Stimulated activated CD4-positive, alpha-beta T cell treated with anti-CD3 and anti-CD28 coated beads, Interleukin-1b, Interleukin-23, amount 100 ng/mL, for 24 hours (primary cell): ENCODE measurements around the gene IL1RAPL2.

ENCODE experiments used
- DNase-seq, 4 experiments: peaks; one replicate each; pipeline ENCODE4 v3.0.0-alpha.2; 2020; ENCODE audit warnings: low read depth in 4 of 4, low spot score in 1 of 4

Gene IL1RAPL2

DNA sequence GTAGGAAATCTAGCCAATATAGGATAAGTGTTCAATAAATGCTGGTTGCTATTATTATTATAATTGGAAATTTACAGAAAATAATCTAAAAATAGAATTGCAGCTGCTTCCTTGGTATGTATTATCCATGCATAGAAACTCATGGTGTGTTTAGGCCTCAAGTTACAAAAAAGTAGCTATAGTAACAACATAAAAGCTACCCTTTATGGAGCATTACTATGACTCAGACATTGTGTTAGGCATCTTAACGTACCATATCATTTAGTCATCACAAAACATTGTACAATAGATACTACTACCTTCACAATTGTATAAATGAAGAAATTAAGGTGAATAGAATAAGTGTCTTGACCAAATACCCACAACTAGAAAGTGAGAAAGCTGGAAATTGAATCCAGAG, 1129.5 kb downstream of the IL1RAPL2 start:
- no peak for DNase-seq

DNA sequence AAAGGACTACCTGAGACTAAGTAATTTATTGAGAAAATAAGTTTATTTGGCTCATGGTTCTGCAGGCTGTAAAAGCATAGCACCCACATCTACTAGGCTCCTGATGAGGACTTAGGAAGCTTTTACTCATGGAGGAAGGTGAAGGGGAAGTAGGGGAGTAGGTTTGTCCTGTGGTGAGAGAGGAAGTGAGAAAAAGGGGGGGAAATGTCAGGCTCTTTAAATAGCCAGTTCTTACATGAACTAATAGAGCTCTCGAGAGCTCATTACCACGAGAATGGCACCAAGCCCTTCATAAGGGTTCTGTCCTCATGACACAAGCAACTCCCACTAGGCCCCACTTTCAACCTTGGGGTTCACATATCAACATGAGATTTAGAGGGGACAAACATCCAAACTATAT, 1130.9 kb downstream of the IL1RAPL2 start:
- no peak for DNase-seq

DNA sequence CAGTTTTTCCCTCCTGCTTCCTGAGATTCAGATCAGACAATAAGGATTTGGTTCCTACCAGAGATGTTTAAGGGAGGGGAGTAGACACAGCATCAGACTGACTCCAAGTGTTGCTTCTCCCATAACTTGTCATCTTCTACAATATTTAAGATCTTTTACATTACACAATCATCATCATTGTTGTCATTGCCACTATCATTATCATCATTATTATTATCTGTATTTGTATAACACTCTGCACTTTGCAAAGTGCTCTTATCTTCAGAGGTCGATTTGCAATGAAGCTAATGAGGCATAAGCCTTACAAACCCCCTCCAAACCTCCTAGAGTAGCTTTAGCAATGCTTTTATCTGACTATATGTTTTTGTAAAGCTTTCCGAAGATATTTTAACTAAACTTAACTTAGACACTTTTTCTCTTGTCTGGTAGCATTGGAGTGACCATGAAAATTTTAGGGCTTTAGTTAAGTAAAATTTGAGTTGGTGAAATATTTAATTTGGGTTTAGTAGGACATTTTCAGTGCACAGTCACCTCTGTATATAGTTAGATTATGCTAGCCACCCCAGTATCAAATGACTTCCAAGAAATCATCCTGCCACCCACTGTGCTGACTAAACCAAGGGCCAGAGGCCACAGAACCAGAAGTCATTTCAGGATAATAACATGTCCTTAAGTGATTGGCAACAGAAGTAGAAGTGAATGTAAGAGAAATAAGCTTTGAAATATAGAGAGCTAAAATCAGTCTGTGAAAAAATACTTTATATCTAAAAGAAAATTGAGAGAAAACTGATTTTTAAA, 1132.2 kb downstream of the IL1RAPL2 start:
- no peak for DNase-seq

DNA sequence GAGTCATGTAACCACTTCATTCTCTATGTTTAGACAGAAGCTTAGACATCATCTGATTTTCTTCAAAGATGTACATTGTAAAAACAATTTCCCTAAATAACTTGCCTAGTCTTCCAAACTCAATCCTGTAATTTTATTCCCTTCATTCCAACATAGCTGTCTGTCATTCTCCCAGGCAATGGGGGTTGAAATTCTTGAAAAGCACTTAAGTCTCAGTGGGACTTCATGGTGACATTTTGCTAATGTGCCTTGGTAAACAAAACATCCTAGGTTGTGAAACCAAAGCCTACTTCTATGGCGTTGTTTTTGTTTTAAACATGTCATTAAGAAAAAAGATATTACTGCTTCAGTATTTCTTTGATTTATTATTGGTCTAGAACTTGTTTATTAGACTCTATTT, 1134.3 kb downstream of the IL1RAPL2 start:
- DNase-seq = no peak

DNA sequence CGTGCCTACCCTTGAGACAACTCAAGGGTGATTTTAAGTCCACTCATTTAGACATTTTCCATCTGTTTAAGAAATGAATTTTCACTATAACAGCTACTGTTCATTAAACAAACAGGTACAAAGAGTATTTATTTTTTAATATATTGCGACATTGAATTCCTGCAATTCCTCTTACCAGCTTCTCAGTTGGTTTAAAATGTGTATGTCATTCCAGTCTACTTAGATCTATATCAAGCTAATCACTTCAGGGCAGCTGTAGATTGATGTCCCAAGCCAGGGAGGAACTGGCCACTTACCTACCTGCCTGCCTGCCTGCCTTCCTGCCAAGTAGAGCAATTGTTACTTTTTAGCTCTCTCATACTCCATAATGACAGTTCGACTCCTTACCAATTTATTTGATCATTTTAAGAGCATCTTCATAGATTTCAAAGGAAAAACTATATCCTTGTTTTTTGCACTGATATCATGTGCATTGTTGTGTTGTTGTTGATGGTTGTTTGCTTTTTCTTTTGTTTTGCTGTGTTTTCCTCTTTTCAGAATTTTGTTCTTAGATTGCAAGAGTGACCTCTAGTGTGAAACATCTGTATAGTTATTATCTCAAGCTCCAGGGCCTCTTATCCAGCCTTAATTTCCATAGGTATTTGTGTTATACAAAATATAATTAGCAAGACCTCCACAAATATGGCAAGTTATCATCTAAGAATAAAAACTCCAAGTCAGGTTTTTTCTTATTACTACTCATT, 1135.5 kb downstream of the IL1RAPL2 start:
- DNase-seq = no peak

DNA sequence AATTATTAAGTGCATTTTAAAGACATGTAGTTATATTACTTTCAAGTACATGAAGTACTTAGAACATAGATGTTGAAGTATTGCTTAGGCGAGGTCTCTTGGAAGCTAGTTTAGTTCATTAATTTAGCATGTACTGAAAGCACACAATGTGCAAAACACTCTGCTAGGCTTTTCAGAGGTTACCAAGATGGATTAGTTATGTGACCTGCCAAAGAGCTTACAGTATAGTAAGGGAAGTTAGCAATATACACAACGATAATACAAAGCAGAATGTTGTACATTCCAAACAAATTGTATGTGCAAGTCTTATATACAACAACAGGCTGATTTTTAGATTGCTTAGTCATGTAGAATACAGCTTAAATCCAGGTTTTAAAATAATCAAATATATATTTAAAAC, 1137.9 kb downstream of the IL1RAPL2 start:
- no peak for DNase-seq

DNA sequence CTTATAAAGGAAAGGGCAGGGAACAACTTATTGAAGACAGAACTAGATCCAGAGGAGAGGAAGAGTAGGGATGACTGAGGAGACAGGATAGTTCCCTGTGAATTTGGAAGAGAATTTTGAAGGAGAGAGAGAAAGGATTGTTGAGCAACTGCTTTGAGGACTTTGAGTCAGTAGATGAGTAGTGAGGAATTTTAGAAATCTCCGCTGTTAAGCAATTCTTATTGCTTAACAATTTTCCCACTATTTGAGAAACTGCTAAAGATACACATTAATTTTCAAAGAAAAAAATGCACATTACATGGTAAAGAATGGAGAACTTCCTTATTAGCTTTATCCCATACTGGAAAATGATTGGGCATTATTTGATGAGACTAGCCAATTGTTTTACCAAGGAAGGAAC, 1140.0 kb downstream of the IL1RAPL2 start:
- DNase-seq = no peak

DNA sequence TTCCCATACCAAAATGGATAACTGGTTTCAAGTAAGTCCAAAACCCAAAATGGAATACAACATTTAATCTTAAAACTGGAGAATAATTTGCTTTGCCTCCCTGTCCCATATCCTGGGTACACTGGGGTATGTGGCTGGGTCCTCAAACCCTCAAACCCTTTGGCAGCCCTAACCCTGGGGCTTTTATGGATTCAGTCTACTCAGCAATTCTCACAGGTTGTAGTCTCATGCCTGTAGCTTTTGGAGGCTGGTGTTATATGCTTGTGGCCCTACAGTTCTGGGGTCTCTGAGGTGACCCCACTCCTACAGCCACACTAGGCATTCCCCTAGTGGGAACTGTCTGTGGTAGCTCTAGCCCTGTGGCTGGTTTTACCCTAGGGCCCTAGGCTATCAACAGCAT, 1145.8 kb downstream of the IL1RAPL2 start:
- no peak for DNase-seq

DNA sequence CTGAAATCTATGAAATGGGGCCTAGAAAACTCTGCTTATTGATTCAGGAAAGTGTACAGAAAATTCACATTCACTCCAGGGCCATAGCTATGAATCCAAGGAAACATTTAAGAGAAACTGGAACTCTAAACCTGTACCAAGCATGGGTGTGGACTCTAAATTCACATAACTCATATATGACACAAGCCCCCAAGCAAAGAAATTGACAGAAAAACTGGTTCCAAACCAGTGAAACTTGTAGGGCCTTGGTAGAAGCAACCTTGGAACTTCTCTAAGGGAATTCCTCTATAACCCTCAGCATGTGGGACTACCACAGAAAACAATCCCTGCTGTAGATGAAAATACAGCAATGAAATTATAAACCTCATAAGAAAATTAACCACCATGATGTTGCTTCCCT, 1149.7 kb downstream of the IL1RAPL2 start:
- no peak for DNase-seq

DNA sequence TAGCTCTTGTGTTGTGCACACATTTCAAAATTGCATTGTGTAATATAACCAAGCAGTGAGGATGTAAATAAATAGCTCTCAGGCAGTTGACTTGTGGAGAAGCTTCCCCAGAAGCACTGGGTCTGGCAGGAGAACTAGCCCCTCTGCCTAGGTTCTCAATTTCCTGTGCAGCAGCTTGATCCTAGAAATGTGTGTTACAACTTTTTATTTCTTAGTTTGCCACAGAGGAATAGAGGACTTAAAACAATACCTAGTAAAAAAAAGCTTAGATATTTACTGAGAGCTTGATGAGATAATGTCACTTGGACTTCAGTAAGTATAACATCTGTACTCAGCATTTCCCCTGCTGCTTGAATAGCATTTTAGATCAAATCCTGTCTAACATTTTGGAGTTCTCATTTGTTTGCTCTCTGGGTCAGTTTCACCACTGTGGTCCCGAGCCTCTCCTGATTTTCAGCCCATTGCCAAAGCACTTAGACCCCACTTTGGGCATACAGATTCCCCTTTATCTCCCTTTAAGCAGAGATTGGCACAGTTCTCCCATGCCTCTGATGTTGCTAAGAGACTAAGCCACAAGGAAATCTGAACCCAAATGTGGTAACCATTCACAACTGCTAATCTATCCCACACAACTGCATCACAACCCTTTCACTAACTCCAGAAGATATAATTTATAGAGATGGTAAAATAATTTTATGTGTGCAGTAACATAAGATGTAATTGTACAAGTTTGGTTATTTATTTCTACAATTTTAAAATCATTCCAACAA, 1158.2 kb downstream of the IL1RAPL2 start:
- DNase-seq = no peak

DNA sequence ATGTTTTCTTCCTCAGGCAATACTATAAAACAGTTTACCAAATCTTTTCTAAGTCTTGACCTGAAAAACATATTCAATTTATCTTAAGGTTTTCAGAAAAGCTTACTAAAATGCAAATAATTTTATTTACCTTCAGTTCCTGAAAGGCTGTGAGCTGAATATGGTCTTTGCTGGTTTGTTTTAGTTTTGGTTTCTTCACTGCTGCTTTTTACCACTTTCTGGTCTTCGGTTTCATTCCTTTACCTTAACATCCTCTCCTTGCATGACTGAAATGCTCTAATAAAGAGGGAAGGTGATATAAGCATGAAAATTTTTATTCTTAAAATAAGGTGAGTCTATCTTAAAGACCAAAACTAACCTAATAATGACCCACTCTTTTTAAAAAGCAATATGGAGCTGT, 1159.2 kb downstream of the IL1RAPL2 start:
- DNase-seq = no peak

DNA sequence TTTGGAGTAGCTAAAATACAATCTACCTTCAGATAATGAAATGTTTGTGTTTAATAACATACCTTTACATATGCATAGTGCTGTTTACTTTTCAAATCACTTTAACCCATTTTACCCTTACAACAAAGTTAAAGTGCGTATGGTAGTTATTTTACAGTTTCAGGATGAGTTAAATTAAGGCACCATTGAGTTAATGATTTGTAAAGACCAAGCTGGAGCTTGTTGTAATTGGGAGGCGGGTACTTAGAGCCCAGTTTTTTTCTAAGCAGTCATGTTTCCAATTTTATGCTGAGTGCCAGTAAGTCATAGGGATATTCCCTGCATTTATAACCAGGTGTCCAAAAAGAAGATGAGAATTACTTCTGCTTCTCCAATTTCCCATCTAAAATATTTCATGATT, 1172.2 kb downstream of the IL1RAPL2 start:
- DNase-seq = no peak

DNA sequence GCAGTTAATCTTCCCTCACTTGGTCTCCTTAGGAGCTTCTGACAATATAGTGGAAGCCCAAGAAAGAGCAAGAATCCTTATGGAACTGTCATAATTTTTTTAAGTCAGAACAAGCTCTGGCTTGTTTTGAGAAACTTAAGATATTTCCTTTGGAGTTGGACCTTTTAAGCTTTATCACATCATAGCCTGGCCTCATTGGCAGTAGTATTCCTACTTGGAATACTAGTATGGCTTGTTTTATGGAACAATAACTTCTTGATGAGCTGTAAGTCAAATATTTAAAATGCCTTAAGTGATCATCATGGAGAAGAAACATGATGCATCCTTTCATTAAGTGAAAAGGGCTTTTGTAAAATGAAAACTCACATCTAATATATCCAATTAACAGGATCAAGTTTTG, 1178.3 kb downstream of the IL1RAPL2 start:
- DNase-seq = no peak

DNA sequence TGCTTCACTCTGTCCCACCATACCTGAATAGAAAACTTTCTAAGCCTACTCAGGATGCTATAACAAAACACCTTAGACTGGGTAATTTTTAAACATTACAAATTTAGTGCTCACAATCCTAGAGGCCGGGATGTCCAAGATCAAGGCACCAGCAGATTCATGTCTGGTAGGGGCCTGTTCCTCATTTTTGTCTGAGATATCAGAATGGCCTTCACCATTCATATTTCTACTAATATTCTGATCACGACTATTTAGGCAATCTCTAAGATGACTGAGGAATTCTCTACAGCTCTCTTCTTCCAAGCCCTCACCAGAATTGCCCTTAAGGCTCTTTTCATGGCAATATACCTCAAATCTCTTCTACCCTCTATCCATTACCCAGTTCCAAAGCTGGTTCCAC, 1178.9 kb downstream of the IL1RAPL2 start:
- no peak for DNase-seq

DNA sequence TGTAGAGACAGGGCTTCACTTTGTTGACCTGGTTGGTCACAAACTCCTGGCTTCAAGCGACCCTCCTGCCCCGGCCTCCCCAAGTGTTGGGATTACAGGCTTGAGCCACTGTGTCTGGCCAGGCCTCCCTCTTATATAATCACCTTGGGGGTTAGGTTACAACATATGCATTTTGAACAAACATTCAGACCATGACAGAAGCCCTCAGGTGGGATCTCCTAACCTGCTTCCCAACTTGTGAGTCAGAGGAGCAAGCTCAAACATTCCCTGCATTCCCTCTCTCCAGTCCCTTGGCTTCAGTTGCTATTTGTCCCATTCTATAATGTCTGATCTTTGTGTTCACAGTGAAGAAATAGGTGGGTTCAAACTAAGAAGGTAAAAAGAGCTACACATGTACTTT, 1179.9 kb downstream of the IL1RAPL2 start:
- DNase-seq = no peak

DNA sequence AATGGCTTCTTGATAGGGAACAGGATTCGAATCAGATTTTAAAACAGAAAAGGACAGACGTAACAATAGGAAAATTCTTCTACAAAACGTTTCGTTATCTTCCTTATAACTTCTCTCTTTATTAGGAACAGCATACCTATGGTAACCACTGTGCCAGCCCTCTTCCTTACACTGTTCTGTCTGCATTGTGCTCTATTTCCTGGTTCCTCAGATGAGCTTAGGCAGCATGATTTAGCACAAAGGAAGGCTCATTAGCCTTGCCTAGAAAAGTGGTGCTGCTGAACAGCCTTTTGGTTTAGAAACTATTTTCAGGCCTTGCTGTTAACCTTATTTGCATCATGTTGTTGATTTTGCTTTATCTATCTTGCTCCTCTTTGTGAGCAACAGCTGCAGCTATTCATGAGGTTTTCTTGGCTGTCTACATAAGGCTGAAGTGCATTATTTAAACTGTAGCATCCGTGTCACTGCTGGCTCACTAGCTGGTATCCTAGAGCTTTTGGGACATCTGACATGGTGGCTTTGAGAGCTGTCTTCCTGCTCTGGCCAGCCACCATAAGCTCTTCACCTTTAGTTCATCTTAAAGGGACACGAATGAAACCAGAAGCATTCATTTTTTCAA, 1186.4 kb downstream of the IL1RAPL2 start:
- no peak for DNase-seq

DNA sequence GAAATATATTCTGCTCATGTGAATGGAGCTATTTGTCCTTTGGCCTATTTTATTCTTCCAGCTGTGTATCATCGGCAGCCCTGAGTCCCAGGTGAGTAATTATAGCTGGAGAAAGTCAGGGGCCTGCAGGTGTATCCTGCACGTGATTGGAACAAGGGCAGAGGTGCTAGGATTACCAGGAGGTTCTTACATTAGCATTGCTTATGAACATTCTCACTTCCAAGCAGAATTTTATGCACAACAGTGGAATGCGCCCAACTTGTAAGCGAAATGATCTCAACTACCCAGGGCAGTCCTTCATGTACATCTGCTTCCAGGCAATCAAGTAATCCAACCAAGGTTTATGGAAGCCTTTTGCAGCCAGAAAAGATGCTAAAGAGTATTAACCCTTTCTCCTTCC, 1187.4 kb downstream of the IL1RAPL2 start:
- no peak for DNase-seq

DNA sequence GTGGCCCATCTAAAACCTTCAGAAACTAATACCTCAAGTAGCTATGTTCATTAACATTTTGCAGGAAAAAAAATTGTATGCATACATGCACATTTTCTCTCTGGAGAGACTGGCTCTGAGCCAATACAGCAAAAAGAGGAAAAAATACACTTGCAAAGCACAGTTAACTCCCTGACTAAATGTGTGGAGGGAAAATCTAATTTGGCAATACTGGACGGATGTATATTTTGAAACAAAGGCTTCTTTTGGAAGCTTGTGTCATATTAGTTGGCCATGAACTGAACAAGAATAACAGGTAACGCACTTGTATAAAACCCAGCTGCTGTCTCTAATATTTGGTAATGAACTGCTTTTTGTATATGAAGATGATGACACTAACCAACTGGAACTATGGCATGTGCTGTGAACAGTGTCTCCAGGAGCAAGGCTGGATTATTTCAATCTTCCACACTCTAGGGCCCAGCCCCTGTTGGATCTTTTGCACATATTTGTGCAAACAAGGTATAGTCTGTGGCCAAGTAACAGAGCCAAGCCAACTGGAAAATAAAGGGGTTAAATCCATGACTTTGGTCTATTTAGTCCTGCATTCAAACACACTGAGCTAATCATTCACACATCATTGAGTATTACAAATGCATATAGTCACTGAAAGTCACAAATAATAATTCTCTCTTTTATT, 1188.4 kb downstream of the IL1RAPL2 start:
- DNase-seq = no peak

DNA sequence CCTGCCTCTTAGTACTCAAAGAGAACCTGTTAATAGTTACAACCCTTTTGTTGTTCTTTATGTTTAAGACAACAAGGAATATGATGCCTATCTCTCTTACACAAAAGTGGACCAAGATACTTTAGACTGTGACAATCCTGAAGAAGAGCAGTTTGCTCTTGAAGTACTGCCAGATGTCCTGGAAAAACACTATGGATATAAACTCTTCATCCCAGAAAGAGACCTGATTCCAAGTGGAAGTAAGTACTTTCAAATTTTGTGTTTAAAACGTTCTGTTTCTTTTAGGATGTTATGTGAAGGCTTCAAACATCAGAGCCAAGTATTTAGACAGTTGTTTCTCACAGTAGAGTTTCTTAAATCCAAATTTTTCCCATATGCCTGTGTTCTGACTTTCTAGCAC, 1189.1 kb downstream of the IL1RAPL2 start:
- no peak for DNase-seq

DNA sequence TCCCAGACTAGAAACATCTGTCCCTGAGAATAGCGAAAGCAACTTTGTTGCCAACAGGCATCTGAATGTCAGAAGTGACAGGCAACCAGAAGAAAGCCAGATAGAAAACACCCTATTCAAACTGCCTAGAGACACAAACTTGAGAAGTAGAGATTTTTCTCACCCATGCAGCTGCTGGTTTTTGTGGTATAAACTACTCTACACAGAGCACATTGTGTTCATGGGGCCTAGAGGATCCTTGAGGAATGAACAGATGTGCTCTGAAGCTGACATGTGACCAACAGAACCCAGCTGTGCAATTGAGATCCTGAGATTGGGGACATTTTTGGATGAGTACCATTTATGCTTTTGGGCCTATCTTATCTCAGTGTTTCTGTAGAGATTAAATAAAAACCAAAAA, 1192.8 kb downstream of the IL1RAPL2 start:
- no peak for DNase-seq

DNA sequence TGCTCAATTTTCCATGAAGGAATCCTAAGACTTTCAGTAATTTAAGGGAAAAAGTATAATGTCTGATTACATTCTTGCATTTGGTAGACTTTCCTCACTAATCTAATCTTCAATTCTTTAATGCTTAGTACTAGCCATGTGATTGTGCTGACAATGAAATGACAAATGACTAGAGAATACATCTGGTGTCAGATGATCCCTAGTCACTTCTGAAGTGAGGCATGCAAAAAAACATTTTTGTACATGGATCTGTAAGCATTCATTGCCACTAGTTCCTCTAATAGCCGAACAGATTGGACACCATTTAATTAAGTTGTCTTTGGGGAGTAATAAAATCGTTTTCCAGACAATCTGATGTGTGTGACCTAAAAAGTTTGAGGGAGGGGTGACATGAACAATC, 1193.6 kb downstream of the IL1RAPL2 start:
- DNase-seq = no peak
